ENCODE results near the gene PLLP.

Gene PLLP

DNA sequence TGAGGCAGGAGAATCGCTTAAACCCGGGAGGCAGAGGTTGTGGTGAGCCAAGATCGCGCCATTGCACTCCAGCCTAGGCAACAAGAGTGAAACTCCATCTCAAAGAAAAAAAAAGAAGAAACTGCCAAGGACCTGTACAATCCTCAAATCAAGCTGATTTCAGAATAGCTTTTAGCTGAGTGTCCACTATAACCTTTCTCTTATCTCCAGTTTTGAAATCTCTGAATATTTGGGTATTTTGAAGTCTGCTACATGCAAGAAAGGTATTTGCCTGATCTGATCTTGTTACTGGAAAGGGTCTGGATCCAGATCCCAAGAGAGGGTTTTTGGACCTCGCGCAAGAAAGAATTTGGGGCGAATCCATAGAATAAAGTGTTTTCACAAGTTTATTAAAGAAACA lies 58.5 kb downstream of the PLLP start:
- DNase-seq (ENCODE audit: low read depth): no peak

DNA sequence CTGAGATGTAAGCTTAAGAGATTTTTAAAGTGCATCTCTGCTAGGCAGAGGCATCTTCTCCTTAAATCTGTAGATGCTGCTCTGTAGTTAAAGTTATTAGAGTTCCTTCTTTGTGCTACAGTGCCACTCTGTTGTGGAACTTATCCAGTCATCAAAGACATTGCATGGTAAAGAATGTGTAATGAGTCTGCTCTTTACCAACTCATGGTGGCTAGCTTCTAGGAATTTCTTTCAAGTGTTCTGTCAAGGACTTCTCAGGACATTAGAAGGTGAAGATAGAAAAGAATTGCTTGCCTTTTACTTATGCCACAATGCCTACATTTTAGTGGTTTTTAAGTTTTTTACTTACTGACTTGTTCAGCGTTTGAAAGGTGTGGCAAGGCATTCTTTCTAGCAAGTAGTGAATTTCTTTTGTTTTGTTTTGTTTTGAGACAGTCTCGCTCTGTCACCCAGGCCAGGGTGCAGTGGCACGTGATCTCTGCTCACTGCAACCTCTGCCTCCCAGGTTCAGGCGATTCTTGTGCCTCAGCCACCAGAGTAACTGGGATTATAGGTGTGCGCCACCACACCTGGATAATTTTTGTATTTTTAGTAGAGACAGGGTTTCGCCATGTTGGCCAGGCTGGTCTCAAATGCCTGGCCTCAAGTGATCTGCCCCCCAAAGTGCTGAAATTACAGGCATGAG lies 59.7 kb downstream of the PLLP start:
- DNase-seq (ENCODE audit: low read depth): no peak

DNA sequence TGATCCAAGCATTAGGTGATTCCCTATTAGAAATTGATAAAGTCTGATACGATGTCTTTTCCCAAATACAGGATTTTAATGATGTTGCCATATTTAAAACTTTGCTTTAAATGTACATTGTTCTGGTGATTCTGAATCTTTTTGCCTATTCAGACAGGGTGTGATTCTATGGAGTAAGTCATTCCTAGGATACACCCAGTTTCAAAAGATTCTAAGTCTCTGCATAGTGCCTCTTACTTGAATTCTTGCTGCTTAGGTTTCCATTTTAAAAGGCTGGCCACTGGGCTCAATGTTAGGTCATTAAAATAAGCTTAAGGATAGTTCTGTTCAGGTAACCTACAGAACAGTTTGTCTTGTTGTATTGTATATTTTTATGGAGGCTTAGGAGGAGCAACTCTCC lies 61.4 kb downstream of the PLLP start:
- no peak for DNase-seq (ENCODE audit: low read depth)

DNA sequence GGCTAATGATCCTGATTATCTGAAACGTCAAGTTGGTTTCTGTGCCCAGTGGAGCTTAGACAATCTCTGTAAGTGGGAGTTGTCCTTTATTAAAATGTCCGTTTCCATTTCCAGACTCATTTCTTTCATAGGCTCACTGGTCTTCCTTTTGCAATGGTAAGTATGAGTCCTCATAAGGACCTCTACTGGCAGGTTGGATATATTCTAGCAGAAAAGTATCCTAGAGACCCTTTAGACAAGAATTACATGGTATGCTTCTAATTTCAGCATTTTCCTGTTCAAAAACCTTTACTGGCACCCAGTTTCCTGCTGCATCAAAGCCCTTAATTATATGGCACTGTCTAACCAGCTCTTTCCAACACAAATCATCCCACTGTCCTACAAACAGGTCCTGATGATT lies 67.5 kb downstream of the PLLP start:
- no peak for DNase-seq (ENCODE audit: low read depth)

DNA sequence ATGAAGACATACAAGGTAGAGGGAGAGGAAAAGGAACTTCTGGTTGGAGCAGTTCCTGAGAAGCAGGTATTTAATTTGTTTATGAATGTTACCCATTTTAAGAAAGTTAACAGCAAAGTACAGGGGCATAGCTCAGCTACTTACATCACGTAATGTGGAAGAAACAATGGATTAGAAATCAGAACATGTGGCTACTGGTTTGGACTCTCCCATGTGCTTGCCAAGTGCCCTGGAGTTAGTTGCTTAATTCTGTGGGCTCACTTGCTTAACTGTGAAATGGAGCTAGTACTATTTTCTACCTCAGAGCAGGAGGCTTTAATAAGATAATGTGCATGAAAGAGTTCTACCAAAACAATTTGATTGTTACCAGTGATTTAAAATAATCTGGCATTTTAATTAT lies 71.0 kb downstream of the PLLP start:
- no peak for DNase-seq (ENCODE audit: low read depth)

DNA sequence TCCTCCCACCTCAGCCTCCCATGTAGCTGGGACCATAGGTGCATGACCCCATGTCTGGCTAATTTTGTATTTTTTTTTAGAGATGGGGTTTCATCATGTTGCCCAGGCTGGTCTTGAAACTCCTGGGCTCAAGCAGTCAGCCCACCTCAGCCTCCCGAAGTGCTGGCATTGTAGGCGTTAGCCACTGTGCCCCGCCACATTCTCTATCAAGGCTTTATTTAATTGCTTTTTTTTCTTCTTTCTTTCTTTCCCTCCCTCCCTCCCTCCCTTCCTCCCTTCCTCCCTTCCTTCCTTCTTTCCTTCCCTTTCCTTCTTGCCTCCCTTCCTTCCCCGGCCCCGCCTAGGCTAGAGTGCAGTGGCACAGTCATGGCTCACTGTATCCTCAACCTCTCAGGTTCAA lies 74.7 kb downstream of the PLLP start:
- no peak for DNase-seq (ENCODE audit: low read depth)

DNA sequence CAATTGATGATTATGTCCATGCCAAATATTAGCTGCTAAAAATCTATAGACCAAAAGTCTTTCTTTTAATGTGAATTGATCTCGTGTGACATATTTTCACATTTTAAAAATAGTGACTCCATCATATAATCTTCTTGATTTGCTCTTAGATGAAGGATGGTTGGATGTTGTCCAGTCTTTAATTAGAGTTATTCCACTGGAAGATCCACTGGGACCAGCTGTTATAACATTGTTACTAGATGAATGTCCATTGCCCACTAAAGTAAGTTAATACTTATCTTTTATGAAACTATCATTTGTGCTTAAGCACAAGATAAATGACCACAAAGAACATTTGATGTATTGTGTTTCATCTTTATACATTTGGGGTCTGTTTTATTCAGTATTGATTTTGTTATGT lies 75.5 kb downstream of the PLLP start:
- DNase-seq (ENCODE audit: low read depth): no peak

All from T-helper 22 cell (primary cell).